ENCODE data around the gene ZDHHC11B.
"Not testable (repeated sequence)": the region's sequence is repeated elsewhere in the genome, so short reads cannot be mapped to it uniquely, and the experiment has no call there.

DNA sequence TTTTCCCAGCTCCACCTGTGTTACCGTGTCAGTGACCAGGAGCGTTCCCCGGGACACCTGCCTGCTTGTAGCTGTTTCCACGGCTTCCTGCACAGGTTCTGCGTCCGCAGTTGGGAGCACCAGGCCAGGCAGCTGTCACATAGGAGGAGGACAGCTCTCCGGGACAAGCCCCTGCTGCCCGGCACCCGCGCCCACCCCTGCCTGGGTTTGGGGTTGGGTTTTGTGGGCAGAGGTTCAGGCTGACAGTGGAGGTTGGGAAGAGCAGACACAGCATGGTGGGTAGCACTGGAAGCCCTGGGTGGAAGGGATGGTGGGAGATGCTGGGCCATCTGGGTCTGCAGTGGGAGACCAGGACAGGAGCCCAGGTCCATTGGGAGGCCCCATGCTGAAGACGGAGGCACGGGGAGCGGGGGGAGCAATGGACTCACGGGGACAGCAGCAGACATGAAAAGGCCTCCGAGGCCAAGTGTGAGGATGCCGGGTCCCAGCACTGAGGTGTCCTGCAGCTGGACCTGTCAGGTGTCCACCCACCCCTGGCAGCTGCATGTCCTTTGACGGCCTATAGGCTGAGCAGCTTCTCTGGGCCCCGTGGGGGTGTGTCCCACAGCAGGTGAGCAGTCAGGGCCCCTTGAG is 2.8 kb upstream of the ZDHHC11B start:
- TF ChIP-seq, protein P1, sequence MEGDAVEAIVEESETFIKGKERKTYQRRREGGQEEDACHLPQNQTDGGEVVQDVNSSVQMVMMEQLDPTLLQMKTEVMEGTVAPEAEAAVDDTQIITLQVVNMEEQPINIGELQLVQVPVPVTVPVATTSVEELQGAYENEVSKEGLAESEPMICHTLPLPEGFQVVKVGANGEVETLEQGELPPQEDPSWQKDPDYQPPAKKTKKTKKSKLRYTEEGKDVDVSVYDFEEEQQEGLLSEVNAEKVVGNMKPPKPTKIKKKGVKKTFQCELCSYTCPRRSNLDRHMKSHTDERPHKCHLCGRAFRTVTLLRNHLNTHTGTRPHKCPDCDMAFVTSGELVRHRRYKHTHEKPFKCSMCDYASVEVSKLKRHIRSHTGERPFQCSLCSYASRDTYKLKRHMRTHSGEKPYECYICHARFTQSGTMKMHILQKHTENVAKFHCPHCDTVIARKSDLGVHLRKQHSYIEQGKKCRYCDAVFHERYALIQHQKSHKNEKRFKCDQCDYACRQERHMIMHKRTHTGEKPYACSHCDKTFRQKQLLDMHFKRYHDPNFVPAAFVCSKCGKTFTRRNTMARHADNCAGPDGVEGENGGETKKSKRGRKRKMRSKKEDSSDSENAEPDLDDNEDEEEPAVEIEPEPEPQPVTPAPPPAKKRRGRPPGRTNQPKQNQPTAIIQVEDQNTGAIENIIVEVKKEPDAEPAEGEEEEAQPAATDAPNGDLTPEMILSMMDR (tag by site-specific recombination; IDR thresholded peaks at IDR 0.05): not testable (repeated sequence)
- TF ChIP-seq ZNF391 (tag by site-specific recombination; IDR thresholded peaks at IDR 0.05; ENCODE audit: borderline replicate concordance, low read depth); ZFHX2 (tag by site-specific recombination; conservative IDR thresholded peaks at IDR 0.05); MEIS1 (CRISPR knock-in tag; IDR thresholded peaks at IDR 0.05; ENCODE audit: borderline replicate concordance): not testable (repeated sequence)
- TF ChIP-seq, protein P2, sequence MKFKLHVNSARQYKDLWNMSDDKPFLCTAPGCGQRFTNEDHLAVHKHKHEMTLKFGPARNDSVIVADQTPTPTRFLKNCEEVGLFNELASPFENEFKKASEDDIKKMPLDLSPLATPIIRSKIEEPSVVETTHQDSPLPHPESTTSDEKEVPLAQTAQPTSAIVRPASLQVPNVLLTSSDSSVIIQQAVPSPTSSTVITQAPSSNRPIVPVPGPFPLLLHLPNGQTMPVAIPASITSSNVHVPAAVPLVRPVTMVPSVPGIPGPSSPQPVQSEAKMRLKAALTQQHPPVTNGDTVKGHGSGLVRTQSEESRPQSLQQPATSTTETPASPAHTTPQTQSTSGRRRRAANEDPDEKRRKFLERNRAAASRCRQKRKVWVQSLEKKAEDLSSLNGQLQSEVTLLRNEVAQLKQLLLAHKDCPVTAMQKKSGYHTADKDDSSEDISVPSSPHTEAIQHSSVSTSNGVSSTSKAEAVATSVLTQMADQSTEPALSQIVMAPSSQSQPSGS (tag by site-specific recombination; IDR thresholded peaks at IDR 0.05; ENCODE audit: low read depth): not testable (repeated sequence)
- TF ChIP-seq, protein P3, sequence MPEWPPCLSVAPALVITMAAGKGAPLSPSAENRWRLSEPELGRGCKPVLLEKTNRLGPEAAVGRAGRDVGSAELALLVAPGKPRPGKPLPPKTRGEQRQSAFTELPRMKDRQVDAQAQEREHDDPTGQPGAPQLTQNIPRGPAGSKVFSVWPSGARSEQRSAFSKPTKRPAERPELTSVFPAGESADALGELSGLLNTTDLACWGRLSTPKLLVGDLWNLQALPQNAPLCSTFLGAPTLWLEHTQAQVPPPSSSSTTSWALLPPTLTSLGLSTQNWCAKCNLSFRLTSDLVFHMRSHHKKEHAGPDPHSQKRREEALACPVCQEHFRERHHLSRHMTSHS (tag by site-specific recombination; IDR thresholded peaks at IDR 0.05): not testable (repeated sequence)
